ENCODE measurements around the gene MAK.
"Not testable (repeated sequence)": the region's sequence is repeated elsewhere in the genome, so short reads cannot be mapped to it uniquely, and the experiment has no call there.

The MAK gene

GRCh38 chr6:10778230-10778629, 60.1 kb downstream of the MAK start:
- DNase-seq (ENCODE audit: low read depth) = no peak

- no peak for DNase-seq (ENCODE audit: low read depth)
Measured at GRCh38 chr6:10771371-10771894, 66.9 kb downstream of the MAK start.

- no peak for DNase-seq (ENCODE audit: low read depth)
Measured at GRCh38 chr6:10769419-10769818, 68.9 kb downstream of the MAK start.

- DNase-seq (ENCODE audit: low read depth) = no peak
Measured at GRCh38 chr6:10763006-10763405, 75.3 kb downstream of the MAK start.

- DNase-seq (ENCODE audit: low read depth) = peak; percentile 57
Measured at GRCh38 chr6:10759884-10760329, 78.4 kb downstream of the MAK start.

GRCh38 chr6:10759312-10759839, 79.0 kb downstream of the MAK start:
- DNase-seq (ENCODE audit: low read depth) = peak; percentile 19

- DNase-seq (ENCODE audit: low read depth) = no peak
Measured at GRCh38 chr6:10756085-10756484, 82.3 kb downstream of the MAK start.

GRCh38 chr6:10751757-10752156, 86.6 kb downstream of the MAK start:
- not testable (repeated sequence) for DNase-seq (ENCODE audit: low read depth)

- DNase-seq (ENCODE audit: low read depth) = not testable (repeated sequence)
Measured at GRCh38 chr6:10750568-10750967, 87.8 kb downstream of the MAK start.

- DNase-seq (ENCODE audit: low read depth) = no peak
Measured at GRCh38 chr6:10749734-10750133, 88.6 kb downstream of the MAK start.

- DNase-seq (ENCODE audit: low read depth) = peak; percentile 91
Measured at GRCh38 chr6:10747251-10747972, 90.9 kb downstream of the MAK start, which contains the start of gene TMEM14B. TSS of gene TMEM14B (plus strand) at chr6:10747805. CDS start at chr6:10749246, 1,441 bp downstream.

- DNase-seq (ENCODE audit: low read depth) = no peak
Measured at GRCh38 chr6:10746915-10747250, 91.5 kb downstream of the MAK start.

GRCh38 chr6:10745116-10745515, 93.2 kb downstream of the MAK start:
- DNase-seq (ENCODE audit: low read depth) = no peak

- DNase-seq (ENCODE audit: low read depth) = no peak
Measured at GRCh38 chr6:10743515-10743914, 94.8 kb downstream of the MAK start.

GRCh38 chr6:10742251-10742650, 96.1 kb downstream of the MAK start:
- no peak for DNase-seq (ENCODE audit: low read depth)

GRCh38 chr6:10741643-10742042, 96.7 kb downstream of the MAK start:
- DNase-seq (ENCODE audit: low read depth) = not testable (repeated sequence)

GRCh38 chr6:10740061-10740460, 98.3 kb downstream of the MAK start:
- DNase-seq (ENCODE audit: low read depth) = no peak

GRCh38 chr6:10736731-10737130, 101.6 kb downstream of the MAK start:
- no peak for DNase-seq (ENCODE audit: low read depth)

GRCh38 chr6:10733863-10734262, 104.5 kb downstream of the MAK start:
- no peak for DNase-seq (ENCODE audit: low read depth)

GRCh38 chr6:10733151-10733715, 105.1 kb downstream of the MAK start:
- no peak for DNase-seq (ENCODE audit: low read depth)

- DNase-seq (ENCODE audit: low read depth) = no peak
Measured at GRCh38 chr6:10730254-10730653, 108.1 kb downstream of the MAK start.

- no peak for DNase-seq (ENCODE audit: low read depth)
Measured at GRCh38 chr6:10725716-10726115, 112.6 kb downstream of the MAK start.

- no peak for DNase-seq (ENCODE audit: low read depth)
Measured at GRCh38 chr6:10725044-10725443, 113.3 kb downstream of the MAK start.

GRCh38 chr6:10723567-10723881, 114.8 kb downstream of the MAK start:
- peak; percentile 9 for DNase-seq (ENCODE audit: low read depth)
